ENCODE measurements around the gene OTUD5. TPM values are rescaled to one million over a fixed set of nuclear protein-coding genes. Genes with fewer than 3 reads are reported as not detected.
A peak's percentile ranks its signal among the peaks of the same experiment; 100 is the strongest.

OTUD5 gene
- total and polyA plus RNA-seq, 12 donors, result 39.4 to 79.5 (median 53.8) TPM

DNA sequence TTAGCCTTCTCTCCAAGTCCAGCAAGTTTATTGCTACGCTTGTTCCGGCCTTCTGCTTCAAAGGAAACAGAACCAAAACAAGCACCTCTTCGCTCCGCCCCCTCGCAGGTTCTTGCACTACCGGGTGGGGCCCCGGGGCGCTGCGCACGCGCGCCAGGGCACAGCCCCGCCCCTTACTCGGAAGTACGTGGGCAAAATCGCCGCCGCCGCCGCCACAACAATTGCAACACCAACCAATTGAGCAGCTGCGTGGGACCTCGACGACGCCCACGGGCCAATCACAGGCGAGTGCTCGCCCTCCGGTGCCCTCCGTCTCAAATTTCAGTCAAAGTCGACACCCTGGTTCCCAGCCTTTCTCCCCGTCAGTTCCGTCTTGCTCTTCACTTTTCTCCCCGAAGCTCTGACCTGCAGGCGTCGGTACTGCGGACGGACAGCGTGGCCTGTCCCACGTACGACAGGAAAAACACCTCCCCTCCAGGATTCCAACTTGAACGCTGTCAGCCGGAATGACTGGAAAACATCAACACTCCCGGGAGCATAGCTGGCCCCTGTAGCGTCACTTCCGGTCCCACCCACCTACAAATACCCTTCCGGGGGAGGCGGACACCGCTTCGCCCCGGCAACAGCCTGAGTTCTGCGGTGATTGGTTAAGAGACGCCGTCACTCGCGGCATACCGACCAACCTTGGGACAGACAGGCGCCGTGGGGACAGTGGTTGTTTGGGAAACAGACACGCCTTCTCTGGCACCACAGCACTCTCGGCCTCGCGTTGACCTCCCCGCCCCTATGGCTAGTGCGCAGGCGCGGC lies 624 bp upstream of the OTUD5 start:
- peak overlapping the region; percentile 85 to 99 (median 95) for H3K27ac ChIP-seq
- peak; percentile 93 to 99 (median 97) for DNase-seq
- TF ChIP-seq, protein P1, sequence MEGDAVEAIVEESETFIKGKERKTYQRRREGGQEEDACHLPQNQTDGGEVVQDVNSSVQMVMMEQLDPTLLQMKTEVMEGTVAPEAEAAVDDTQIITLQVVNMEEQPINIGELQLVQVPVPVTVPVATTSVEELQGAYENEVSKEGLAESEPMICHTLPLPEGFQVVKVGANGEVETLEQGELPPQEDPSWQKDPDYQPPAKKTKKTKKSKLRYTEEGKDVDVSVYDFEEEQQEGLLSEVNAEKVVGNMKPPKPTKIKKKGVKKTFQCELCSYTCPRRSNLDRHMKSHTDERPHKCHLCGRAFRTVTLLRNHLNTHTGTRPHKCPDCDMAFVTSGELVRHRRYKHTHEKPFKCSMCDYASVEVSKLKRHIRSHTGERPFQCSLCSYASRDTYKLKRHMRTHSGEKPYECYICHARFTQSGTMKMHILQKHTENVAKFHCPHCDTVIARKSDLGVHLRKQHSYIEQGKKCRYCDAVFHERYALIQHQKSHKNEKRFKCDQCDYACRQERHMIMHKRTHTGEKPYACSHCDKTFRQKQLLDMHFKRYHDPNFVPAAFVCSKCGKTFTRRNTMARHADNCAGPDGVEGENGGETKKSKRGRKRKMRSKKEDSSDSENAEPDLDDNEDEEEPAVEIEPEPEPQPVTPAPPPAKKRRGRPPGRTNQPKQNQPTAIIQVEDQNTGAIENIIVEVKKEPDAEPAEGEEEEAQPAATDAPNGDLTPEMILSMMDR (IDR thresholded peaks at IDR 0.05), result no peak
- peak; percentile 70 to 76 for TF ChIP-seq POLR2A (IDR thresholded peaks at IDR 0.05)
- H3K4me3 ChIP-seq, result peak overlapping the region in 3 of 4 donors; percentile 24 to 75 (median 38)
- no peaks in the 10 kb centered on the region for H3K27me3 ChIP-seq
- no peaks in the 10 kb centered on the region for H3K36me3 ChIP-seq (replicated peaks in 1 of 2)
- H3K4me1 ChIP-seq (replicated peaks in 1 of 2), result peaks cover 6 to 17% of the 10 kb centered on the region in 2 donors
- intact Hi-C loops (cut with DNase I), result no loop called here
- H3K9me3 ChIP-seq (replicated peaks in 1 of 3), result no peaks in the 10 kb centered on the region
- 0 to 47% (median 19%) methylated on average over 31 to 66 of the region's 66 CpGs for WGBS, 4 donors

DNA sequence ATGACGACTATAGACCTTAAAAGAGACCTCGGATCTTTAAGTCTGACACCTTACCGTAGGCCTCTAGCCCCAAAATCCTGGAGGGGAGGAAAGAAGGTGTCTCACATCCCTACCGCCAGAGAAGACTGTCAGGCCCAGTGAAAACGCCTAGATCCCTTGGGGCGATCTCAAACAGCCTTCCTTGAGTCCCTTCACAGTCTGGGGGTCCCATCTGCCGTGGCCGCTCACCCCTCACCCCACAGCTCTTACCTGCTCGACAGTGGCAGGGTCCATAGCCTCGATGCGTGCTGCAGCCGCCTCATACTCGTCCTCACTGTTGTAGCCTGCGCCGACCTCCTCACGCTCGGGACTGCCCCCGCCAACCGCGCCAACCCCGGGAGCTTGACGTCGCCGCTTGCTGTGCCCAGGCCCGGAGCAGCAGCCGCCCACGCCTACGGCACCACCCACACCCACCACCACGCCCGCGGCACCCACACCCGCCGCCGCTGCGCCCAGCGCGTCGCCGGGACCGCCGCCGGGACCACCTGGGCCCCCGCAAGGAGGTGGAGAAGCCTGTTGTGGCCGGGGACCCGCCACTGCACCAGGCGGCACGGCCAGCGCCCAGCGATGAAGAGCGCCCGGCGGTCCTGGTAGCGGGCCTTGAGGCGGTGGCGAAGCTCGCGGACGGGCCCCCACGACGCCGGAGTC lies 536 bp downstream of the OTUD5 start:
- Histone ChIP-seq H3K36me3 (replicated peaks in 1 of 2) (no peaks in the 10 kb centered on the region), H3K4me1 (replicated peaks in 1 of 2) (peaks cover 6 to 17% of the 10 kb centered on the region in 2 donors), H3K9me3 (replicated peaks in 1 of 3) (no peaks in the 10 kb centered on the region), H3K4me3 (peak overlapping the region; percentile 13 to 75 (median 43)), H3K27me3 (no peaks in the 10 kb centered on the region), H3K27ac (peak overlapping the region in 4 of 5 donors; percentile 44 to 99 (median 92))
- peak; percentile 29 to 58 (median 43) for DNase-seq
- 0 to 32% (median 15%) methylated on average over 6 to 61 of the region's 61 CpGs for WGBS, 4 donors
- intact Hi-C loops (cut with DNase I), result no loop called here
- peak in 1 of 2 donors; percentile 31 for TF ChIP-seq POLR2A (IDR thresholded peaks at IDR 0.05)
- TF ChIP-seq, protein P1 (IDR thresholded peaks at IDR 0.05), result no peak

DNA sequence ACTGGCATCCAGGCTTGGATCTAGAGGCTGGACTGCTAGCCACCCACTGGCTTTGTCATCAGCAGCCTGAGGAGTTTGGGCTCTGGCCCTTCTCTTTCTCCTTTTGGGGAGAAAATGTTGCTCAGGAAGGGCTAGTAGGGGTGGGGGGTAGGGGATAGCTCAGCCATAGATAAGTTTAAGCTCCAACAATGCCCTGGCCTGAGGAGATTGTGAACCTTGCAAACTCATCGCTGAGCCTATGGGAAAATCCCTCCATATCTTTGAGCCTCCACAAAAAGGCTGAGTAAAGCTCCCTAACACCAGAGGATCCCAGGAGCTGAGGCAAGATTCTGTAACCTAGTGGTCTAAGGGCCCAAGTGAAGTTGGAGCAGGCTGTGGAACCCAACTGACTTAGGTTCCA lies 8.8 kb downstream of the OTUD5 start:
- no peak for DNase-seq
- no peak for TF ChIP-seq POLR2A (IDR thresholded peaks at IDR 0.05)
- TF ChIP-seq, protein P1 (IDR thresholded peaks at IDR 0.05), result no peak
- Histone ChIP-seq H3K9me3 (replicated peaks in 1 of 3) (no peaks in the 10 kb centered on the region), H3K4me3 (no peak overlapping the region), H3K27ac (no peak overlapping the region), H3K36me3 (replicated peaks in 1 of 2) (no peaks in the 10 kb centered on the region), H3K27me3 (no peaks in the 10 kb centered on the region), H3K4me1 (replicated peaks in 1 of 2) (no peaks in the 10 kb centered on the region)
- intact Hi-C loops (cut with DNase I), result no loop called here
- 60 to 100% (median 96%) methylated on average over 1 of the region's 1 CpG for WGBS, 4 donors

Measured in adrenal gland (tissue), 12 donors.